ENCODE results near the gene ATXN7L3.

The ATXN7L3 gene

GRCh38 chr17:44183024-44183423 lies 16.7 kb downstream of the ATXN7L3 start:
- TF ChIP-seq CTCF (conservative IDR thresholded peaks at IDR 0.05; ENCODE audit: low read depth, low read length): no peak
- no peak for DNase-seq (ENCODE audit: low read depth)
- H3K4me3 ChIP-seq (ENCODE audit: low read length): no peak overlapping the region

- H3K4me3 ChIP-seq (ENCODE audit: low read length): no peak overlapping the region
- no peak for TF ChIP-seq CTCF (conservative IDR thresholded peaks at IDR 0.05; ENCODE audit: low read depth, low read length)
Measured at GRCh38 chr17:44178133-44178532, 21.6 kb downstream of the ATXN7L3 start.

GRCh38 chr17:44177640-44178039 lies 22.0 kb downstream of the ATXN7L3 start:
- DNase-seq (ENCODE audit: low read depth): no peak
- no peak overlapping the region for H3K4me3 ChIP-seq (ENCODE audit: low read length)
- TF ChIP-seq CTCF (conservative IDR thresholded peaks at IDR 0.05; ENCODE audit: low read depth, low read length): no peak

More at GRCh38 chr17:44178133-44178532, 21.6 kb downstream of the ATXN7L3 start:
- no peak for DNase-seq (ENCODE audit: low read depth)

GRCh38 chr17:44176671-44177501 lies 22.8 kb downstream of the ATXN7L3 start:
- no peak for TF ChIP-seq CTCF (conservative IDR thresholded peaks at IDR 0.05; ENCODE audit: low read depth, low read length)
- no peak overlapping the region for H3K4me3 ChIP-seq (ENCODE audit: low read length)
- no peak for DNase-seq (ENCODE audit: low read depth)

- no peak overlapping the region for H3K4me3 ChIP-seq (ENCODE audit: low read length)
- no peak for TF ChIP-seq CTCF (conservative IDR thresholded peaks at IDR 0.05; ENCODE audit: low read depth, low read length)
- no peak for DNase-seq (ENCODE audit: low read depth)
Measured at GRCh38 chr17:44176257-44176656, 23.4 kb downstream of the ATXN7L3 start.

GRCh38 chr17:44174427-44174826 lies 25.3 kb downstream of the ATXN7L3 start:
- no peak for TF ChIP-seq CTCF (conservative IDR thresholded peaks at IDR 0.05; ENCODE audit: low read depth, low read length)
- DNase-seq (ENCODE audit: low read depth): no peak
- H3K4me3 ChIP-seq (ENCODE audit: low read length): no peak overlapping the region

GRCh38 chr17:44171931-44172455 lies 27.7 kb downstream of the ATXN7L3 start:
- H3K4me3 ChIP-seq (ENCODE audit: low read length): no peak overlapping the region
- no peak for DNase-seq (ENCODE audit: low read depth)
- no peak for TF ChIP-seq CTCF (conservative IDR thresholded peaks at IDR 0.05; ENCODE audit: low read depth, low read length)
